Lower leg skin (tissue), 4 donors: ENCODE measurements around the gene PGLYRP3. TPM values are rescaled to one million over a fixed set of nuclear protein-coding genes. Genes with fewer than 3 reads are reported as not detected.

ENCODE experiments used
- DNase-seq, 2 donors: peaks; one replicate each; pipeline ENCODE4 v3.0.0-alpha.2; 2019; ENCODE audit warnings: low spot score in 2 of 2
- H3K4me3 ChIP-seq: fragments of 200-600 bp; sonication (generic); 2 replicates; pipeline ENCODE4 v1.5.1; 2017; ENCODE audit warnings: mild to moderate bottlenecking, low read depth; ENCODE audit not compliant: poor library complexity, severe bottlenecking
- CTCF ChIP-seq, 3 donors: fragments of 450-650 bp; IDR thresholded peaks; one replicate each; pipeline ENCODE4 v1.5.1; 2016; ENCODE audit warnings: antibody characterized with exemption in 3 of 3, mild to moderate bottlenecking in 3 of 3, moderate library complexity in 2 of 3
- POLR2A ChIP-seq, 2 donors: fragments of 450-650 bp; IDR thresholded peaks; one replicate each; pipeline ENCODE4 v1.6.1; 2016 to 2017; ENCODE audit warnings: antibody characterized with exemption in 2 of 2, mild to moderate bottlenecking in 1 of 2, moderate library complexity in 1 of 2
- WGBS, 2 donors: methylation state at CpG; one replicate each; pipeline ENCODE4 v1.1.5; 2018; 5-methylcytosine and 5-hydroxymethylcytosine counted together
- intact Hi-C: fragments of 100-400 bp; cut with DNase I; formaldehyde crosslinking; loops from one replicate; pipeline ENCODE4 v1.15.0; 2023; ENCODE audit warnings: low total_unique reads
- total RNA-seq, 4 donors: library from RNA; depleted of rRNA; stranded (reverse); fragments of >200 nt; gene quantifications; one replicate each; pipeline ENCODE4 v1.1.0, GENCODE V29; 2016

Gene PGLYRP3
- total RNA-seq, 4 donors from 2014 or later: 33.1 to 66.1 (median 60.3) TPM

DNA sequence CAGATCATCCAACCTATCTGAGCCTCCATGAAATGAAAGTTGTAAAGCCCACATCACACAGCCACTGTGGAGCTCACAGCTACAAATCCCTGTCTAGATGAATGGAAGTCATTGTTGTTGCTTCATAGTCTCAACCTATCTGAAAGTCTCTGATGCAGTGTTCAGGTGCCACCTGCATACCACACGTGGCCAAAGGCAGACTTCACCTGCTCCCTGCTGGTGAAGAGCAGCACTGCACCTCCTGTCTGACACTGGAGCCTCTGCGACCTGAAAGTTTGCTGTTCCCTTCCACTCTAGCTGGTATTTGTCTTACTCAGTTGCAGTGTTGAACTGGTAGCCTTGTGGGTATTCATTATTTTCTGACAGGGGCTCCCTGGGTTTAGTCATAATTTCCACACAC is 34.9 kb downstream of the PGLYRP3 start:
- TF ChIP-seq POLR2A (IDR thresholded peaks at IDR 0.05) (no peak), CTCF (IDR thresholded peaks at IDR 0.05) (no peak)
- WGBS, 2 donors: 14 to 15% methylated on average over 2 of the region's 2 CpGs
- intact Hi-C loops: no loop called here
- DNase-seq: no peak
- no peak overlapping the region for H3K4me3 ChIP-seq

DNA sequence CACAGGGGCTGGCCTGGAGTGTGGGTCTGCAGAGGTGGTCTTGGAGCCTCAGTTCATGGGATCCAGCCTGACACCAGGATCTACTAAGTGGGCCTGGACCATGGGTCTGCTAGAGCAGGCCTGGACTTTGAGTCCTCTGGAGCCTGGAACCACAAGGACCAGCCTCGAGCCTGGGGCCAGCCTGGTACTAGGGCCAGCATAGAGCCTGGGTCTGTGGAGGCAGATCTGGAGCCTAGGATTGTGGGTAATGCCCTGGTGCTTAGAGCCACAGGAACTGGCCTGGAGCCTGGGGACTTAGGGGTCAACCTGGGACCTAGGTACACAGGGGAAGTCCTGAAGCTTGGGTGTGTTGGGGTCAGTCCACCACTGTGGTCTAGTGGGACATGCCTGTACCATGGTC is 40.6 kb downstream of the PGLYRP3 start:
- WGBS, 2 donors: 67 to 83% methylated on average over 1 of the region's 1 CpG

DNA sequence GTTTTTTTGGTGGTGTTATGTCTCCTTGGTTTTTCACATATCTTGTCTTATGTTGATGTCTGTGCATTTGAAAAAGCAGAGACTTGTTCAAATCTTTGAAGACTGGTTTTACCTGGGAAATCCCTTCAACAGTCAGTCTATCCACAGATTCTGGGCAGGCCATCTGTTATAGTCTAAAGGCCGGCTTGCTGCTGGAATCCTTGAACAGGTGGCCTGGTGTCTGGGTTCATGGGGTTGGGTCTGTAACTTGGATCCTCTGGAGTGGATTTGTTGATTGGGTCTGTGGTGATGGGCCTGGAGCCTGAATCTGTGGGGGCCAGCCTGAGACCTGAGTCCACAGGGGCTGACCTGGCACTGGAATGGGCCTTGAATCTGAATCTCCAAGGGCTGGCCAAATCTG is 41.0 kb downstream of the PGLYRP3 start:
- TF ChIP-seq CTCF (IDR thresholded peaks at IDR 0.05) (no peak), POLR2A (IDR thresholded peaks at IDR 0.05) (no peak)
- no peak overlapping the region for H3K4me3 ChIP-seq
- WGBS, 2 donors: 62 to 81% methylated on average over 1 of the region's 1 CpG
- intact Hi-C loops: no loop called here
- no peak for DNase-seq

More for the DNA sequence above, 40.6 kb downstream of the PGLYRP3 start:
- DNase-seq: no peak
- no peak overlapping the region for H3K4me3 ChIP-seq
- TF ChIP-seq CTCF (IDR thresholded peaks at IDR 0.05) (no peak), POLR2A (IDR thresholded peaks at IDR 0.05) (no peak)
- intact Hi-C loops: no loop called here

DNA sequence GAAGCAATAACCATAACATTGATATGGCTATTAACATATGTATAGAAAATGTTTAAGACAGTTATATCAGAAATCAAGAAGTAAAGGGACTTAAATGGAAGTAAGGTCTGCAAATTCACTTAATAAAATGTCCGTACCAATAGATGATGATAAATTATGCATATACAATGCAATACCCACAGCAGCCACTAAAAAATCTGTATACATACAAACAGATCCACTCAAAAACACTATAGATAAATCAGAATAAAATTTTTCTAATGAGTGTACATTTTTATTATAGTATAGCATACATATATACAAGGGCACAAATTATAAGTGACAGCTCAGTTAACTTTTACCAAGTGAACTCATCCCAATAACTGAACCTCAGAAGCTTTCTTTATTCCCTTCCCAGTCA is 47.3 kb downstream of the PGLYRP3 start:
- TF ChIP-seq POLR2A (IDR thresholded peaks at IDR 0.05): no peak
- no peak for TF ChIP-seq CTCF (IDR thresholded peaks at IDR 0.05)
- intact Hi-C loops: no loop called here
- no peak for DNase-seq
- 80 to 83% methylated on average over 1 of the region's 1 CpG for WGBS, 2 donors
- no peak overlapping the region for H3K4me3 ChIP-seq

- 23 to 28% methylated on average over 10 of the region's 10 CpGs for WGBS, 2 donors
- H3K4me3 ChIP-seq: no peak overlapping the region
- DNase-seq: no peak
- intact Hi-C loops: no loop called here
- TF ChIP-seq CTCF (IDR thresholded peaks at IDR 0.05) (no peak), POLR2A (IDR thresholded peaks at IDR 0.05) (no peak)
Measured at GRCh38 chr1:153262462-153263157, 50.1 kb downstream of the PGLYRP3 start.

- intact Hi-C loops: no loop called here
- TF ChIP-seq POLR2A (IDR thresholded peaks at IDR 0.05) (no peak), CTCF (IDR thresholded peaks at IDR 0.05) (no peak)
- no peak overlapping the region for H3K4me3 ChIP-seq
- no peak for DNase-seq
- 38% methylated on average over 6 of the region's 6 CpGs for WGBS, 2 donors
Measured at GRCh38 chr1:153262070-153262366, 50.7 kb downstream of the PGLYRP3 start.
